Stimulated activated naive CD4-positive, alpha-beta T cell (primary cell): ENCODE measurements around the gene SIN3A.
"Not testable (repeated sequence)": the region's sequence is repeated elsewhere in the genome, so short reads cannot be mapped to it uniquely, and the experiment has no call there.

Experiments
- DNase-seq, 6 experiments: peaks; one replicate each; lab custom pipeline; 2025; lab: John Stamatoyannopoulos, UW

Gene SIN3A

DNA sequence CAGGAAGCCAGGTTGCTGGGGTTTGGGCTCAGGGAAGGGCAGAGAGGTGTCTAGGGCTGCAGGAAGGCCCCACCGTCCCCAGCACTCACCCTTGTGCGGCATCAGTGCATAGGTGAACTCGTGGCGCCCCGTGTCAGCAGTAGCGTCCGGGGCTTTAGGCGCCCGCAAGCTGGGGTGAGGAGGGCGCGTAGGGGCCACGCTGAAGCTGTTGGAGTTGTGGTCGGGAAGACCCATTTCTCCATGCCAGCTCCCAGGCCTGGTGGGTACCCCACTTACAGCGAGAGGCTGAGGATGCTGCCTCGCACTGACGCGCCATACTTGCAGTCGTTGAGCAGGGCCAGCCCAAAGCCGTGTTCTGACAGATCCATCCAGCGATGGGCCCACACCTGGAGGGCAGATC, 95.0 kb downstream of the SIN3A start:
- no peak for DNase-seq

GRCh38 chr15:75356006-75356405, 95.5 kb downstream of the SIN3A start:
- DNase-seq: no peak

GRCh38 chr15:75355369-75355768, 96.1 kb downstream of the SIN3A start:
- no peak for DNase-seq

- DNase-seq: no peak
Measured at GRCh38 chr15:75354454-75354853, 97.0 kb downstream of the SIN3A start.

GRCh38 chr15:75353604-75354003, 97.9 kb downstream of the SIN3A start:
- DNase-seq: no peak

GRCh38 chr15:75352186-75353080, 99.1 kb downstream of the SIN3A start:
- no peak for DNase-seq

GRCh38 chr15:75350601-75351361, 100.7 kb downstream of the SIN3A start:
- DNase-seq: peak in 2 of 6 experiments; percentile 24 to 49

GRCh38 chr15:75349851-75350588, 101.5 kb downstream of the SIN3A start:
- DNase-seq: peak; percentile 28 to 89 (median 68)

GRCh38 chr15:75349351-75349669, 102.2 kb downstream of the SIN3A start:
- DNase-seq: not testable (repeated sequence)

DNA sequence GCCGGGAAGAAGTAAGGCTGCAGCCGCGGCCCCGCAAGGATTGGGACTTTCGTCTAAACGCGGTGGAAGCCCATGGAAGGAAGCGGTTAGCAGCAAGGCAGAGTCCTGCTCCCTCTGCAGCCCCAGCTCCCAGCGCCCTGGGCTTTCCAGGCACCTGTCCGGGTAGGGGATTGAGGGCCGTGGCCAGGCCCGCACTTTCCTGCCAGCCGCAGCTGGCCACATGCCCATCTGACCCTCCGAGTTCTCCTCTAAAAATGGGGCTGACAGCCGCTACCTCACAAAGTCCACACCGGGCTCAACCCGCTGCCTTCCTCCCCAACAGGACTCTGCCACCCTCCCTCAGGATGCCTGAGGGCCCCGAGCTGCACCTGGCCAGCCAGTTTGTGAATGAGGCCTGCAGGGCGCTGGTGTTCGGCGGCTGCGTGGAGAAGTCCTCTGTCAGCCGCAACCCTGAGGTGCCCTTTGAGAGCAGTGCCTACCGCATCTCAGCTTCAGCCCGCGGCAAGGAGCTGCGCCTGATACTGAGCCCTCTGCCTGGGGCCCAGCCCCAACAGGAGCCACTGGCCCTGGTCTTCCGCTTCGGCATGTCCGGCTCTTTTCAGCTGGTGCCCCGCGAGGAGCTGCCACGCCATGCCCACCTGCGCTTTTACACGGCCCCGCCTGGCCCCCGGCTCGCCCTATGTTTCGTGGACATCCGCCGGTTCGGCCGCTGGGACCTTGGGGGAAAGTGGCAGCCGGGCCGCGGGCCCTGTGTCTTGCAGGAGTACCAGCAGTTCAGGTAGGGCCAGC, 102.7 kb downstream of the SIN3A start:
- peak in 2 of 6 experiments; percentile 17 to 35 for DNase-seq

DNA sequence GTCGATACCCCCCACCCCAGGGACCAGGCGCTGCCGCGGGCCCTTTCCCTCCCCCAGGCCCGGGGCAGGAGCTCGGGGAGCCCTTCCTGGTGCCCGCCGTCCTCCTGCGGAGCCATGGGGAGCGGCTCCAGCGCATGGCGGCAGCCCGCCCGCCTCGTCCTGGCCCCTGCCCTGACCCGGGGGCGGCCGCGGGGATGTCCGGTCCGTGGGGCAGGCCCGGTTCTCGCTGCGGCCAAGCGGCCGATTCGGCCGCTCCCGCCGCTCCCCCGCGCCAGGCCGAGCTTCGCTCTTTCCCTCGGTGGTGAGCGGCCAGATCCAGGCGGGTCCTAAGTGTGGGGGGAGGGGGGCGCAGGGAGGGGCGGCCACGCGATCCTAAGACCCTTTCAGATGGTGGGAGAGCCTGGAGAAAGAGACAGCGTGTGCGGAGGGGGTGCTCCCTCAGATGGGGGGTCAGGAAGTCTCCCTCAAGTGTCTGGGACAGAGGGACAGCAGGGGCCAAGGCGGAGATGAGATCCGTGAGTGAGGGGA, 103.4 kb downstream of the SIN3A start:
- DNase-seq: peak in 1 of 6 experiments; percentile 9

DNA sequence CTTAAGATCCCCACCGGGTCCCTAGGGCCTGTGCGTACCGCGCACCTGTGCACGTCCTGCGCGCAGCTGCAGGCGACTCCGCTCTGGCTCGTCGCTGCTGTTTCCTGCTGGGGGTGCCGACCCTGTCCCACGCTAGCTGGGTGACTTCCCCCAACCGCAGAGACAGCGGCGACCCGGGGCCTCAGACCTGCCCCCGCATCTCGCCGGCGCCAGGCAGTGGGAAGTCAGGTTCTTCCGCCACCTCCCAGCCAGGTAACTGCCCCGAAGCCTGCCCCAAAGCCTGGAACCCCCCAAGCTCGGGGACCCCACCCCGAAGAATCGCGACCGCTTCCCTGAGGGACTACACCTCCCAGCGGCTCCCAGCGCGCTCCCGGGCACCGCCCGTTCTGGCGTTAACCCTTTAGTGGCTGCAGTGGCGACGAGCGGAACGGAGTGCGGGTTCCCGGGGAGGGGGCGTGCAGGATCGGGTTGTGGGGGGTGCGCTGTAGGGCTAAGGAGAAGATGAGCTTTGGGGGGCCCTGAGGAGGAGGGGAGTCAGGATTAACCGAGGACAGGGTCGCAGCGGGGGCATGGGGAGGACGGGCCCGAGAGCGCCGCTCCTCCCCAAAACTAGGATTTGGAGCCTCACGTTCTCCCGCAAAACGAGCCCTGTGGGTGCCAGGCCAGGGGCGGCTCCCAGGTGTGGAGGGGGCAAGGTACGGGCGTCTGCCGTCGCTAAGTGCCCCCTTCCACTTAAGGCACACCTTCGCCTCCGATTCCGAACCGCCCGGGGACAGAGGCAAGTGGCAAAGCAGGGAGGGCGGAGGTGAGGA, 104.1 kb downstream of the SIN3A start:
- peak; percentile 24 to 72 (median 56) for DNase-seq

DNA sequence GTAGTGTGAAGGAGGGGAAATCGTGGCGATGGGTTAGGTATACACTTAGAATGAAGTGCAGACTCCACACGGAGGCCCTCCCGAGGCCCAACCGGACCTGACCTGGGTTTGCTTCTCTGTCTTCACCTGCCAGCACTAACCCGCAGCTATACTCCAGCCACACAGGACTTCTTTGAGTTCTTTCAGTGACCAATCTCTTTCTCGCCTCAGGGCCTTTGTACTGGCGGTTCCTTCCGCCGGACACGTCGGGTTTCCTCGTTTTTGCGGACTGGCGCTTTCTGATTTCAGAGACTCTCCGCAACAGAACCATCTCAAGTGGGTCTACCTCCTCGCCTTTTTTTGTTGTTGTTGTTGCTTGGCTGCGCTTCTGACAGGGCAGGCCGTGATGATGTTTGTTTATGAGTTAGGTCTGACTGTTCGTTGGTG, 104.7 kb downstream of the SIN3A start, which contains the start of gene NEIL1:
TSS of gene NEIL1 (plus strand) at position 244 of the 426 bp plus-strand sequence. CDS start 1,867 bp downstream, outside the sequence.
- no peak for DNase-seq

DNA sequence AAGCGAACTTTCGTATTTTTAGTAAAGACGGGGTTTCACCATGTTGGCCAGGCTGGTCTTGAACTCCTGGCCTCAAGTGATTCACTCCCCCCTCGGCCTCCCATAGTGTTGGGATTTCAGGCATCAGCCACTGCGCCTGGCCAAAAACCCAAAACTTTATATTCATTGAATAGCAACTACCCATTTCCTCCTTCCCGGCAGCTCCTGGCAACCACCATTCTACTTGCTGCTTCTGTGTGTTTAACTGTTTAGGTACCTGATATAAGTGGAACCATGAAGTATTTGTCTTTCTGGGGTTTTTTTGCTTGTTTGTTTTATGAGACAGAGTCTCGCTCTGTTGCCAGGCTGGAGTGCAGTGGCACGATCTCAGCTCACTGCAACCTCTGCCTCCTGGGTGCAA, 107.5 kb downstream of the SIN3A start:
- not testable (repeated sequence) for DNase-seq

DNA sequence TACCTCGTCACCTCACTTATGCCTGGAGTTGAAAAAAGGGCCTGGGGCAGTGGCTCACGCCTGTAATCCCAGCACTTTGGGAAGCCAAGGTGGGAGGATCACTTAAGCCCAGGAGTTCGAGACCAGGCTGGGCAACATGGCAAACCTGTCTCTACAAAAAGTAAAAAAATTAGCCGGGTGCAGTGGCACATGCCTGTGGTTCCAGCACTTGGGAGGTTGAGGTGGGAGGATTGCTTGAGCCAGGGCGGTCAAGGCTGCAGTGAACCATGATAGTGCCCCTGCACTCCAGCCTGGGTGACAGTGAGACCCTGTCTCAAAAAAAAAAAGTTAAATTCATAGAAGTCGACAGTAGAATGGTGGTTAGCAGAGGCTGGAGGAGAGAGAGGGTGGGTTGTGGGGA, 109.3 kb downstream of the SIN3A start:
- no peak for DNase-seq

- DNase-seq: no peak
Measured at GRCh38 chr15:75339531-75340240, 111.8 kb downstream of the SIN3A start.

- DNase-seq: no peak
Measured at GRCh38 chr15:75338661-75339240, 112.7 kb downstream of the SIN3A start.

GRCh38 chr15:75335705-75336355, 115.7 kb downstream of the SIN3A start, which contains the start of gene COMMD4:
Gene COMMD4 (plus strand): TSS chr15:75336063. CDS start chr15:75336090, 27 bp downstream.
- peak; percentile 21 to 65 (median 48) for DNase-seq

DNA sequence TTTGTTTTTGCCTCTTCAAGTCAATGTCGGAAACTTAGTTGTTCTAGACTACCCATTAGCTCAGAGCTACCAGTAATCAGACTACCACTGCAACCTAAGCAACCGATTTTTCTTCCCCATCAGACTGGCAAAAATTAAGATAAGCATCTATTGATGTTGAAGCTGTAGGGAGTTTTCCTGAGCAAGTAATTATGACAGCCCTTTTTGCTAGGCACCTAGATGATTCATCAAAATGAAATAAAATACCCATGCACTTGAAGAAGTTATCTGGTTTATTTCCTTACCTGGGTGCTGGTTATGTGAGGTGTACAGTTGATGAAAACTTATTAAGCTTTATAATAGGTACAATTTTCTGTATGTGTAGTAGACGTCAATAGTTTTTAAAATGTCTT, 116.2 kb downstream of the SIN3A start:
- no peak for DNase-seq
